Activated CD4-positive, alpha-beta memory T cell treated with anti-CD3 and anti-CD28 coated beads, Interleukin-2, amount 10 ng/mL, durations not matched to agents 7 days and 5 days (primary cell): Measurements from ENCODE around the gene NES. TPM values are rescaled to one million over a fixed set of nuclear protein-coding genes. Genes with fewer than 3 reads are reported as not detected.

Experiments used
- CTCF ChIA-PET: fragments of 350-600 bp; sonication (Branson Sonifier 250); formaldehyde crosslinking; loops from one replicate; lab custom pipeline; 2021; ENCODE audit warnings: antibody characterized with exemption, inconsistent platforms; lab: Charles Lee
- POLR2A ChIA-PET: fragments of 350-600 bp; sonication (Branson Sonifier 250); formaldehyde crosslinking; loops from one replicate; lab custom pipeline; 2021; ENCODE audit warnings: antibody characterized with exemption; lab: Charles Lee
- DNase-seq: peaks from one replicate; pipeline ENCODE4 v3.0.0-alpha.2; 2020
- H3K27ac Mint-ChIP-seq: one replicate; pipeline ENCODE4 v1.8.0; 2021; ENCODE audit warnings: mild to moderate bottlenecking, mixed read lengths
- H3K27me3 Mint-ChIP-seq: one replicate; pipeline ENCODE4 v1.8.0; 2021; ENCODE audit warnings: mixed read lengths
- H3K36me3 Mint-ChIP-seq: one replicate; pipeline ENCODE4 v1.8.0; 2021; ENCODE audit warnings: low read depth, mixed read lengths
- H3K4me1 Mint-ChIP-seq: one replicate; pipeline ENCODE4 v1.8.0; 2021; ENCODE audit warnings: mixed read lengths
- H3K4me3 Mint-ChIP-seq: one replicate; pipeline ENCODE4 v1.8.0; 2021; ENCODE audit warnings: mild to moderate bottlenecking, mixed read lengths
- H3K9me3 Mint-ChIP-seq: one replicate; pipeline ENCODE4 v1.8.0; 2021; ENCODE audit warnings: mixed read lengths
- total RNA-seq, 2 experiments: library from RNA; stranded (reverse); gene quantifications; one replicate each; pipeline ENCODE4 v1.2.3, GENCODE V29; 2021

NES gene
- total RNA-seq, 2 experiments from 2014 or later: not detected

GRCh38 chr1:156645666-156646065 is 31.5 kb downstream of the NES start:
- CTCF ChIA-PET: interaction anchor here (1.0 to 6.9 kb wide), 4 partner anchors 11 to 200 kb away, joined by 3 to 80 read pairs (median 22); no protein-coding TSS in a partner anchor
- no peak for DNase-seq
- H3K36me3 Mint-ChIP-seq: no peaks in the 10 kb centered on the region
- H3K27ac Mint-ChIP-seq: no peak overlapping the region
- no peak overlapping the region for H3K4me3 Mint-ChIP-seq
- peaks cover 82% of the 10 kb centered on the region for H3K27me3 Mint-ChIP-seq
- H3K4me1 Mint-ChIP-seq: peaks cover 42% of the 10 kb centered on the region
- H3K9me3 Mint-ChIP-seq: no peaks in the 10 kb centered on the region
- POLR2A ChIA-PET: interaction anchor here (0.7 to 1.6 kb wide), 3 partner anchors 18 to 21 kb away, joined by 3 to 5 read pairs (median 3); no protein-coding TSS in a partner anchor

GRCh38 chr1:156645056-156645455 is 32.2 kb downstream of the NES start:
- H3K9me3 Mint-ChIP-seq: no peaks in the 10 kb centered on the region
- ChIA-PET CTCF (interaction anchor here (3.9 to 6.9 kb wide), 2 partner anchors 16 to 19 kb away, joined by 41 to 80 read pairs; no protein-coding TSS in a partner anchor), POLR2A (interaction anchor here (1.5 to 1.8 kb wide), 3 partner anchors 10 to 19 kb away, joined by 3 to 5 read pairs (median 4); no protein-coding TSS in a partner anchor)
- no peaks in the 10 kb centered on the region for H3K36me3 Mint-ChIP-seq
- no peak for DNase-seq
- H3K4me1 Mint-ChIP-seq: peaks cover 42% of the 10 kb centered on the region
- no peak overlapping the region for H3K27ac Mint-ChIP-seq
- H3K4me3 Mint-ChIP-seq: no peak overlapping the region
- peaks cover 83% of the 10 kb centered on the region for H3K27me3 Mint-ChIP-seq

DNA sequence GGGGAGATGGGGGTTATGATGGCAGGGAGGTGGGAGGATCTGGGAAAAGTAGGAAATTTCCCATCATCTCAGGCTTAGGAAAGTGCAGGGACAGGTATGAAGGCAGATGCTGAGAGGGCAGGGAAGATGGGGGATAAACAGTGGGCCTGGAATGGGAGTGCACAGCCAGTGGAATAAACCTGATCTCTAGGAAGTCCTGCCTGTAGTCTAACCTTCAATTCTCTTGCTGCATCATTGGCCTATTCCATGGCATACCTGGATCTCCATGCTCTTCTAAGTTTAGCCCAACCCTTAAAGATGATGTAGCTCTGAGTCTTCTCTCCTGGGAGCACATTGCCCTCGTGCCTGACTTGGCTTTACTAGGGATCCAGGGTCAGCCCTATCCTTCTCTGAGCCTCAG is 32.6 kb downstream of the NES start:
- H3K27me3 Mint-ChIP-seq: peaks cover 86% of the 10 kb centered on the region
- H3K36me3 Mint-ChIP-seq: no peaks in the 10 kb centered on the region
- ChIA-PET POLR2A (interaction anchor here (1.6 to 1.8 kb wide), 2 partner anchors 11 to 17 kb away, joined by 4 to 7 read pairs; no protein-coding TSS in a partner anchor), CTCF (interaction anchor here (1.0 to 6.9 kb wide), 4 partner anchors 16 to 53 kb away, joined by 3 to 80 read pairs (median 23); partner anchors contain the start of gene NAXE)
- no peaks in the 10 kb centered on the region for H3K9me3 Mint-ChIP-seq
- no peak overlapping the region for H3K4me3 Mint-ChIP-seq
- no peak for DNase-seq
- no peak overlapping the region for H3K27ac Mint-ChIP-seq
- peaks cover 42% of the 10 kb centered on the region for H3K4me1 Mint-ChIP-seq

DNA sequence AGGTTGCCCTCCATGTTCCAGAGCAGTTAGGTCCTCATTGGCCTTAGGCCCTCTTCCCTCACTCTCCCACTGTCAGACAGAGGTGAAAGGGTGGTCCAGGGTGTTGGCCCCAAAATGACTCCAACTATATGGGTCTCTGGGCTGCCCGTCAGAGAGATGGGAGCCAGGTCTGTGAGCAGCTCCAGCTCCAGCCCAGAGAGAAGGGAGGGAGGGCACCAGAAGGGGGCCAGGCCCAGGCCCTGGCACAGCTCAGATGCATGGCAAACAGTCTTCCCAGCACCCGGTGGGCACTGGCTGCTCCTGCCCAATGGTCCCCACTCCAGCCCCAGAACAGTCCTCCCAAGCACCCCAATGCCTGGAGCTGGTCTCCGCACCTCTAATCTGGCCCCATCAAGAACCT is 33.1 kb downstream of the NES start:
- Mint-ChIP-seq H3K27me3 (peaks cover 89% of the 10 kb centered on the region), H3K4me3 (no peak overlapping the region)
- POLR2A ChIA-PET: interaction anchor here (0.6 to 1.8 kb wide), 7 partner anchors 9 to 155 kb away, joined by 3 to 7 read pairs (median 4); no protein-coding TSS in a partner anchor

GRCh38 chr1:156643778-156644092 is 33.5 kb downstream of the NES start:
- Mint-ChIP-seq H3K4me3 (no peak overlapping the region), H3K9me3 (no peaks in the 10 kb centered on the region), H3K27ac (peak overlapping the region; percentile 16), H3K4me1 (peaks cover 42% of the 10 kb centered on the region), H3K27me3 (peaks cover 89% of the 10 kb centered on the region), H3K36me3 (no peaks in the 10 kb centered on the region)
- ChIA-PET CTCF (interaction anchor here (0.6 to 6.9 kb wide), 15 partner anchors 9 to 82 kb away, joined by 3 to 80 read pairs (median 5); partner anchors contain the start of genes HAPLN2 and NAXE), POLR2A (interaction anchor here (0.6 to 1.8 kb wide), 10 partner anchors 9 to 155 kb away, joined by 3 to 7 read pairs (median 4); no protein-coding TSS in a partner anchor)
- DNase-seq: peak; percentile 78

More for the DNA sequence above, 33.1 kb downstream of the NES start:
- Mint-ChIP-seq H3K9me3 (no peaks in the 10 kb centered on the region), H3K36me3 (no peaks in the 10 kb centered on the region), H3K27ac (no peak overlapping the region), H3K4me1 (peaks cover 42% of the 10 kb centered on the region)
- CTCF ChIA-PET: interaction anchor here (0.6 to 6.9 kb wide), 14 partner anchors 9 to 81 kb away, joined by 3 to 80 read pairs (median 5); partner anchors contain the start of genes HAPLN2 and NAXE
- no peak for DNase-seq

DNA sequence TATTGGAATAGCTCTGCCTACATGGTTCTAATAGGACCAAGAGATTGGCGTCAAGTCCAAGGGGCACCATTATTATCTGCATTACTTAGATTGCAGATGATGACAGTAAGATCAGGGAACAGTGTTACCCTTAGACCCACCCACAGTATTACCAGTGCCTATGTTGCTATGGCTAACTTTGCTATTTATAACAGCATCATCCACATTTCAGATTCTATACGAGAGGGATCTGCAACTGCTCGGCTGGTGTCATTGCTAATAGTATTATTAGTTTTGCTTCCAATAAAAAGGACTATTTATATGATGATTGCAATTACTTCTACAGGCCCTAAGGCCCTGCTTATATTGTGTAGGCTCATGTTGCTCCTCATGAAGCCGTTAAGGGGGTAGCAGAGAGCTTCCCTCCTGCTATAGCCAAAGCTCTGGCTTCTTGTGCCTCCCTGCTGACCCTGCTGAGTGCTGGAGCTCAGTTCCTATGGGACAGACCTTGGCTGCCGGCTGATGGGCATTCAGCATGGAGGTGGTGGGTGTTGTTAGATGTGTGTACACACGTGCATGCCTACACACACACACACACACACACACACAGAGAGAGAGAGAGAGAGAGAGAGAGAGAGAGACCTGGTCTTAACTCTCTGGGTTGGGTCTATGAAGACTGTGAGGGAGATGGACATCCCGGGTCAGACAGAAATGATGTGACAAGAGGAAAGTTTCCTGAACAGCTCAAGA is 34.0 kb downstream of the NES start:
- H3K36me3 Mint-ChIP-seq: no peaks in the 10 kb centered on the region
- CTCF ChIA-PET: interaction anchor here (0.6 to 6.9 kb wide), 13 partner anchors 8 to 82 kb away, joined by 3 to 80 read pairs (median 5); partner anchors contain the start of genes HAPLN2 and NAXE

DNA sequence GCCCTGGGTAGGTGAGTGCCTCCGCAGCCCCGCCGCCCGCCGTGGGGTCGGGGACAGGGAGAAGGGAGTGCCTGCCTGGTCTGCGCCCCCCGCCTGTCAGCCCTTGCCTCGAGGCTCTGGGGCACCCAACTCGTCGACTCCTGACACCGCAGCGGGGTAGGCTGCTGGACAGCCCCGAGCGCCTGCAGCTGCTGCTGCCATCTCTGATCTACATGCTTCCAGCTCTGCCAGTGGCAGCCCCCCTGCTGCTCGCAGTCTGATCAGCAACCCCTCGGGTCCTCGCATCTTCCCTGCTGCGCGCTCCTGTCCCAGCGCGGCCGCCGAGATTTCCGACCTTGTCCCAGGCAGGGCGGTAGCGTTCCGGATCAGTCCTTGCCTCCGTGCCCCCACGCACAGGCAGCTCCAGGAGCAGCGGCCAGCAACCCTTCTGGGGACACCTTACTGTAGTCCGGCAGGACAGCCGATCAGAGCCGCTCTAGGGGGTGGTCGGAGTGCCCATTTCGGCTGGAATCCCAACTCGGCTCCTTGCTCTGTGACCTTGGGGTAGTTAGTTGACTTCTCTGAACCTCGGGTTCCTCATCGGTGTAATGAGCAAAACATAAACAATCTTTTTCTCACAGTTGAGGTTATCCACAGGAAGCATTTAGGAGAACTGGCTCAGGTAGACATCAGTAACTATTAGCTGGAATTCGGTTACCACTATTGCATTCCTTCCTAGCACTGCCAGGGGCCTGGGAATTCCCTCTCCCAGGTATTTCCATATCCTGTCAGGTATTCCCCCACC is 34.8 kb downstream of the NES start:
- Mint-ChIP-seq H3K9me3 (no peaks in the 10 kb centered on the region), H3K4me3 (no peak overlapping the region), H3K4me1 (peaks cover 42% of the 10 kb centered on the region), H3K27ac (no peak overlapping the region), H3K27me3 (peaks cover 87% of the 10 kb centered on the region), H3K36me3 (no peaks in the 10 kb centered on the region)
- ChIA-PET CTCF (interaction anchor here (1.2 to 6.9 kb wide), 7 partner anchors 15 to 42 kb away, joined by 3 to 80 read pairs (median 7); partner anchors contain the start of gene HAPLN2), POLR2A (interaction anchor here (0.9 to 1.1 kb wide), 3 partner anchors 33 to 138 kb away, joined by 3 to 4 read pairs (median 3); no protein-coding TSS in a partner anchor)
- no peak for DNase-seq

More for the DNA sequence above, 34.0 kb downstream of the NES start:
- H3K4me1 Mint-ChIP-seq: peaks cover 42% of the 10 kb centered on the region
- H3K27me3 Mint-ChIP-seq: peaks cover 89% of the 10 kb centered on the region
- POLR2A ChIA-PET: interaction anchor here (0.6 to 1.8 kb wide), 9 partner anchors 8 to 154 kb away, joined by 3 to 7 read pairs (median 4); no protein-coding TSS in a partner anchor
- no peak overlapping the region for H3K4me3 Mint-ChIP-seq
- no peak for DNase-seq
- H3K27ac Mint-ChIP-seq: peak overlapping the region; percentile 16
- no peaks in the 10 kb centered on the region for H3K9me3 Mint-ChIP-seq

- no peaks in the 10 kb centered on the region for H3K36me3 Mint-ChIP-seq
- peaks cover 82% of the 10 kb centered on the region for H3K27me3 Mint-ChIP-seq
- DNase-seq: no peak
- H3K4me3 Mint-ChIP-seq: no peak within 1 kb of the TSS
- H3K9me3 Mint-ChIP-seq: no peaks in the 10 kb centered on the region
- CTCF ChIA-PET: interaction anchor here (3.4 to 6.9 kb wide), 2 partner anchors 16 kb away, joined by 17 to 80 read pairs; no protein-coding TSS in a partner anchor
- POLR2A ChIA-PET: no interaction called here
- peaks cover 42% of the 10 kb centered on the region for H3K4me1 Mint-ChIP-seq
- peak within 1 kb of the TSS; percentile 49 for H3K27ac Mint-ChIP-seq
Observed at GRCh38 chr1:156641761-156642264, 35.4 kb downstream of the NES start, which contains the start of gene BCAN. BCAN (plus strand) TSS chr1:156642117; CDS start chr1:156646055, 3,938 bp downstream.

DNA sequence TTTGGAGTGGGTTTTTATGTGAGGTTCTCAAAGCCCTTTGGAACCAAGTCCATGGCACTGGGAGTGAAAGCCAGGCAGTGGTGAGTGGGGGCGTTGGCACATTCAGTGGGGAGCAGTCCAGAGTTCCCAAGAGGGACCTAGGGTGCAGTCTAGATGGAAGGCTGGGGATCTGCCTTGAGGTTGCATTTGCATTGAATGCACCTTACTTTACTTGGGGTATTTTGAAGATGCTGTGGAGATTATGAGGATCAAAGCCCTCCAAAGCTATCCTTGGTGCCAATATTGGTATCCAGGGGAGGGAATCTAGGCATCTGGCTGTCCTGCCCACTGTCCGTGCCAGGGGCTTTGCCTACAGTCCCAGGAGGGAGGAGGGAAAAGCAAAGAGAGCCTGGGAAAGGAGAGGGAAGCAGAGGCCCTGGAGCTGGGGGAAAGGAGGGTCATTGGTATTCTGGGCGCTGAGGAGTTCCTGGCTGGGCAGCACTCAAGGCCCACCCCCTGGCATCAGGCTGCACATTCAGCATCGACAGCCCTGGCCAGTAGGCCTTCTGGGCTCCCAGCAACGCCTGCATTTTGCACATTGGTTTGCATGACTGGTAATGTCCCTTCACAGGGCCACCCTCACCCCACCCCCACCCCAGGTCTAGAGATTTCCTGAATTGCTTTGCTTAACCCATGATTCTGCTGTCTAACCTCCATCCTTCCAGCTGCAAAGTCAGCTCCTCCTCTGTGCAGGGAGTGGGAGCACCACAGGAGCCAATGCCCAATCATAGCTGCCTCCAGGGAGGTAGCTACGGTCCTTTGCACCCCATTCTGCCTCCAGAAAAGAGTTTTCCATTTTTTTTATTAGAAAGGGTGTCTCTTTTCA is 36.1 kb downstream of the NES start:
- H3K36me3 Mint-ChIP-seq: no peaks in the 10 kb centered on the region
- H3K4me1 Mint-ChIP-seq: peaks cover 42% of the 10 kb centered on the region
- no peaks in the 10 kb centered on the region for H3K9me3 Mint-ChIP-seq
- peaks cover 81% of the 10 kb centered on the region for H3K27me3 Mint-ChIP-seq
- H3K4me3 Mint-ChIP-seq: no peak overlapping the region
- ChIA-PET POLR2A (no interaction called here), CTCF (interaction anchor here (0.7 to 6.9 kb wide), 3 partner anchors 15 to 20 kb away, joined by 3 to 80 read pairs (median 17); no protein-coding TSS in a partner anchor)
- no peak for DNase-seq
- H3K27ac Mint-ChIP-seq: no peak overlapping the region

DNA sequence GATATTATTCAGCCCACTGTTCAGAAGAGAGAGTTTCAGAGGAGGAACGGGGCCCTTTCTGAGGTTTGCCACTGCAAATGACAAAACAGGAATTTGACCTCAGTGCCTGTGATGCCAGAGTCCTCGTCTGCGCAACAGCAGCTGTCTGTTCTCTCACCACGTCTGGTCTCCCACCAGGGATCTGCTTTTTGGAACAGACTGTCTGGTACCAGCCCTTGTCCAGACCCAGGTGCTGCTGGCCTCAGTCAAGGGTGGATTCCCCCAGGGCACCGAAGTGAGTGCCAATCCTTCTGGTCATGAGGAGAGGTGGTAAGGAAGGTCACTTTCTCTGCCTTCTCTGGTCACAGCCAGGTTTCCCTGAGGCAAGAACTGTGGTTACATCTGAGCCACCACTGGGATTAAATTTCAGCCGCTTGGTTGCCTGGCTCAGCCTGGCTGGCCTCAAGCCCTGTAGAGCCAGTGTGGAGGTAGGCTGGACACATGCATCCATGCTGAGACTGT is 37.6 kb downstream of the NES start:
- CTCF ChIA-PET: interaction anchor here (1.6 kb wide), 1 partner anchor 15 kb away, joined by 5 read pairs; no protein-coding TSS in a partner anchor
- H3K4me3 Mint-ChIP-seq: no peak overlapping the region
- POLR2A ChIA-PET: no interaction called here

More for the DNA sequence above, 37.6 kb downstream of the NES start:
- Mint-ChIP-seq H3K9me3 (no peaks in the 10 kb centered on the region), H3K4me1 (peaks cover 35% of the 10 kb centered on the region), H3K27me3 (peaks cover 76% of the 10 kb centered on the region), H3K36me3 (no peaks in the 10 kb centered on the region), H3K27ac (no peak overlapping the region)
- no peak for DNase-seq
